Mesodermal cell (in vitro differentiated cells): Measurements from ENCODE around the gene LRRTM1.
A peak's percentile ranks its signal among the peaks of the same experiment; 100 is the strongest.

Experiments
- H3K27ac ChIP-seq: 2 replicates; pipeline ENCODE4 v1.7.0; 2013; ENCODE audit warnings: mild to moderate bottlenecking, low read depth, low read length, moderate library complexity; ENCODE audit not compliant: severe bottlenecking
- H3K36me3 ChIP-seq: 2 replicates; pipeline ENCODE4 v1.7.1; 2013; ENCODE audit warnings: mild to moderate bottlenecking, low read length, moderate library complexity; ENCODE audit not compliant: control insufficient read depth, insufficient read depth
- H3K4me1 ChIP-seq: one replicate; pipeline ENCODE4 v1.7.1; 2013; ENCODE audit warnings: mild to moderate bottlenecking, low read length; ENCODE audit not compliant: insufficient read depth, control insufficient read depth, poor library complexity, severe bottlenecking
- H3K4me3 ChIP-seq: 2 replicates; pipeline ENCODE4 v1.7.0; 2013; ENCODE audit warnings: low read length, control low read depth, mild to moderate bottlenecking; ENCODE audit not compliant: insufficient read depth, poor library complexity, severe bottlenecking; ENCODE audit errors: extremely low read depth
- H3K9me3 ChIP-seq: 2 replicates; pipeline ENCODE4 v1.7.1; 2013; ENCODE audit warnings: mild to moderate bottlenecking, low read length, moderate library complexity; ENCODE audit not compliant: control insufficient read depth
- WGBS, 2 experiments: methylation state at CpG; one replicate each; pipeline ENCODE4 v1.1.5; 2013; ENCODE audit warnings: missing lambda C conversion rate in 2 of 2; ENCODE audit not compliant: insufficient coverage in 2 of 2; 5-methylcytosine and 5-hydroxymethylcytosine counted together

Gene LRRTM1

GRCh38 chr2:80302314-80303005 lies 2.1 kb downstream of the LRRTM1 start:
- Histone ChIP-seq H3K4me1 (peaks cover 7% of the 10 kb centered on the region), H3K9me3 (no peaks in the 10 kb centered on the region), H3K4me3 (peak overlapping the region; percentile 39), H3K27ac (no peak overlapping the region), H3K36me3 (no peaks in the 10 kb centered on the region)
- WGBS, 2 experiments: 14 to 28% methylated on average over 46 to 48 of the region's 50 CpGs

GRCh38 chr2:80302001-80302313 lies 2.6 kb downstream of the LRRTM1 start:
- Histone ChIP-seq H3K4me1 (peaks cover 7% of the 10 kb centered on the region), H3K9me3 (no peaks in the 10 kb centered on the region), H3K36me3 (no peaks in the 10 kb centered on the region), H3K27ac (no peak overlapping the region), H3K4me3 (no peak overlapping the region)
- 54 to 60% methylated on average over 11 to 12 of the region's 12 CpGs for WGBS, 2 experiments

GRCh38 chr2:80300954-80301353 lies 3.6 kb downstream of the LRRTM1 start:
- Histone ChIP-seq H3K27ac (no peak overlapping the region), H3K9me3 (no peaks in the 10 kb centered on the region), H3K4me3 (no peak overlapping the region), H3K36me3 (no peaks in the 10 kb centered on the region), H3K4me1 (peaks cover 7% of the 10 kb centered on the region)
- WGBS, 2 experiments: 0% methylated on average over 1 of the region's 1 CpG; no CpG with 5 or more reads in 1 of the 2 experiments

- no CpG with 5 or more reads among the region's 1 CpG for WGBS, 2 experiments
- H3K4me3 ChIP-seq: no peak overlapping the region
- H3K4me1 ChIP-seq: peaks cover 7% of the 10 kb centered on the region
- no peaks in the 10 kb centered on the region for H3K36me3 ChIP-seq
- H3K27ac ChIP-seq: no peak overlapping the region
- H3K9me3 ChIP-seq: no peaks in the 10 kb centered on the region
Observed at GRCh38 chr2:80300346-80300745, 4.2 kb downstream of the LRRTM1 start.

- Histone ChIP-seq H3K4me1 (peaks cover 7% of the 10 kb centered on the region), H3K4me3 (no peak overlapping the region)
- WGBS, 2 experiments: 72% methylated on average over 2 of the region's 5 CpGs; no CpG with 5 or more reads in 1 of the 2 experiments
Observed at GRCh38 chr2:80299661-80300060, 4.9 kb downstream of the LRRTM1 start.

GRCh38 chr2:80298954-80299353 lies 5.6 kb downstream of the LRRTM1 start:
- Histone ChIP-seq H3K4me3 (no peak overlapping the region), H3K9me3 (no peaks in the 10 kb centered on the region), H3K4me1 (peaks cover 7% of the 10 kb centered on the region), H3K36me3 (no peaks in the 10 kb centered on the region), H3K27ac (no peak overlapping the region)
- 65% methylated on average over 2 of the region's 3 CpGs; no CpG with 5 or more reads in 1 of the 2 experiments for WGBS, 2 experiments

More at GRCh38 chr2:80299661-80300060, 4.9 kb downstream of the LRRTM1 start:
- Histone ChIP-seq H3K36me3 (no peaks in the 10 kb centered on the region), H3K9me3 (no peaks in the 10 kb centered on the region), H3K27ac (no peak overlapping the region)

- no peak overlapping the region for H3K27ac ChIP-seq
- H3K9me3 ChIP-seq: no peaks in the 10 kb centered on the region
- H3K4me1 ChIP-seq: no peaks in the 10 kb centered on the region
- H3K4me3 ChIP-seq: no peak overlapping the region
- no peaks in the 10 kb centered on the region for H3K36me3 ChIP-seq
Observed at GRCh38 chr2:80293039-80293438, 11.5 kb downstream of the LRRTM1 start.

GRCh38 chr2:80292474-80292873 lies 12.1 kb downstream of the LRRTM1 start:
- H3K9me3 ChIP-seq: no peaks in the 10 kb centered on the region
- H3K27ac ChIP-seq: no peak overlapping the region
- no peaks in the 10 kb centered on the region for H3K36me3 ChIP-seq
- 78 to 100% methylated on average over 1 of the region's 3 CpGs for WGBS, 2 experiments
- H3K4me1 ChIP-seq: no peaks in the 10 kb centered on the region
- no peak overlapping the region for H3K4me3 ChIP-seq

GRCh38 chr2:80291656-80292055 lies 12.9 kb downstream of the LRRTM1 start:
- Histone ChIP-seq H3K4me3 (no peak overlapping the region), H3K4me1 (no peaks in the 10 kb centered on the region), H3K27ac (no peak overlapping the region), H3K36me3 (no peaks in the 10 kb centered on the region), H3K9me3 (no peaks in the 10 kb centered on the region)
- 100% methylated on average over 1 of the region's 1 CpG for WGBS, 2 experiments

- 86 to 88% methylated on average over 1 to 3 of the region's 5 CpGs for WGBS, 2 experiments
- H3K36me3 ChIP-seq: no peaks in the 10 kb centered on the region
- no peaks in the 10 kb centered on the region for H3K4me1 ChIP-seq
- H3K9me3 ChIP-seq: no peaks in the 10 kb centered on the region
- H3K4me3 ChIP-seq: no peak overlapping the region
- H3K27ac ChIP-seq: no peak overlapping the region
Observed at GRCh38 chr2:80288576-80288975, 16.0 kb downstream of the LRRTM1 start.

GRCh38 chr2:80281049-80281448 lies 23.5 kb downstream of the LRRTM1 start:
- H3K4me1 ChIP-seq: no peaks in the 10 kb centered on the region
- H3K27ac ChIP-seq: no peak overlapping the region
- WGBS, 2 experiments: 73% methylated on average over 1 of the region's 1 CpG; no CpG with 5 or more reads in 1 of the 2 experiments
- no peaks in the 10 kb centered on the region for H3K9me3 ChIP-seq
- no peak overlapping the region for H3K4me3 ChIP-seq
- no peaks in the 10 kb centered on the region for H3K36me3 ChIP-seq
